Activated CD4-positive, alpha-beta T cell treated with anti-CD3 and anti-CD28 coated beads for 4 hours (primary cell): ENCODE measurements around the gene ENSA.
"Not testable (repeated sequence)": the region's sequence is repeated elsewhere in the genome, so short reads cannot be mapped to it uniquely, and the experiment has no call there.

ENCODE experiments used
- DNase-seq, 2 donors: peaks; one replicate each; pipeline ENCODE4 v3.0.0-alpha.2; 2020

ENSA gene, protein sequence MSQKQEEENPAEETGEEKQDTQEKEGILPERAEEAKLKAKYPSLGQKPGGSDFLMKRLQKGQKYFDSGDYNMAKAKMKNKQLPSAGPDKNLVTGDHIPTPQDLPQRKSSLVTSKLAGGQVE

DNA sequence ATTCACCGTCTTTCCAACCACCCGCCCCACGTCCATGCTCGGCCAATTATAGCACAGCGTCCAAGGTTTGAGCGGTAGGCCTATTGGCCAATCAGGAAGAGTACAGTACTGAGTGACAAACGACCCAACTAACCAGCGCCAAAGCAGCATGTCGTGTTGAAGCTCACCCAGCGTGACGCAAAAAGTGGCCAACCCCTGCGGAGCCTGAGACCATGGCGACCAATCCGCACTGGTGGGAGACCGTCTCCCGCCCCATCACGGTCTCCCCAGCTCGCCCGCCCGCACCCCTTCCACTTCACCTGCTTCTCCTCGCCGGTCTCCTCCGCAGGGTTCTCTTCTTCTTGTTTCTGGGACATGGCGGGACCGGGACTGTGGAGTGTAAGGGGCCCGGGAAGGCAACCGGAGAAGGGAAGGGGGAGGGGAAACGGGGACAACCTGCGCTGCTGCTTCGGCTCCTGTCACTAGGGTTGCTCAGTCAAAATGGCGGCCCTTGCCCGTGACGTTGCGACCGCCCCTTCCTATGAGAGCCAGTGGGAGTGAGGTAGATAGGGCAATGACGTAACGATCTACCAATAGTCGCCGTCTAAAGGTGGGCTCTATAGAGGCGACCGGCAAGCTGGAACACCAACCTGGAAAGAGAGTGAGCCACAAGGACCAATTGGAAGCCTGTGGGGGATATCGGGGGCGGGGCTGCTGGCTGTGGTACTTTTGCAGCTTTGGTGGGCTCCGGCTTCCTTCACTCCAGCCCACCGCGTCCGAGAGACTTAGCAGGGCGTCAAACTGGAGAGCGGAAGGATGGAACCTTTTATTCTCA lies at the start of gene ENSA:
ENSA (minus strand) TSS at position 498 of the 814 bp plus-strand sequence; CDS start at position 356, 142 bp downstream.
- peak; percentile 94 to 95 for DNase-seq

DNA sequence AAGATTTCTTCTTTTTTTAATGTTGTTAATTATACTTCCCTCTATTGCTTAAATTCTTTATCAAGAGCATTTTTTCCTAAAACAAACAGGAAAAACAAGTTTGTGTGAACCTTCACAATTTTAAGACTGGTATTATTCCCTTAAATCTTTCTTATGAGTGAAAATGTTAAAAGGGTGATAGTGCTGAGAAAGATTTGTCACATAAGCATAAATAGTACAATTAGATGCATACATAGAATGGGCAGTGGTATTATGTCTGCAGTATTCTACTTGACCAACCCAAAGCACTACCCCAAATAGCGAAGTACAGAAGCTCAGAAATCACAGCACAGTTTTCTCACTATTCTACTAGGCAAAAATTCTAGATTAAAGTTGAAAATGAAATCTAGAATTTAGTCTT lies 49.6 kb upstream of the ENSA start:
- no peak for DNase-seq

DNA sequence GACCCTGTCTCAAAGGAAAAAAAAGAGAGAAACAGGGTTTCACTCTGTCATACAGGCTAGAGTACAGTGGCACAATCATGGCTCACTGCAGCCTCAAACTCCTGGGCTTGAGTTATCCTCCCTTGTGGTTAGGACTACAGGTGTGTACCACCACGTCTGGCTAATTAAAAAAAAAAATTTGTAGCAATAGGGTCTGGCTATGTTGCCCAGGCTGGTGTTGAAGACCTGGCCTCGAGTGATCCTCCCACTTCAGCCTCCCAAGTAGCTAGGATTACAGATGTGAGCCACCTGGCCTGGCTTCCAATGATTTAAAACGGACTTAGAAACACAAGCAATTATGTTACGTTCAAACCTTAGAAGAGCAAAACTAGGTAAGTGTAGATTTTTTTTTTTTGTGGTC lies 45.5 kb upstream of the ENSA start:
- DNase-seq: no peak

DNA sequence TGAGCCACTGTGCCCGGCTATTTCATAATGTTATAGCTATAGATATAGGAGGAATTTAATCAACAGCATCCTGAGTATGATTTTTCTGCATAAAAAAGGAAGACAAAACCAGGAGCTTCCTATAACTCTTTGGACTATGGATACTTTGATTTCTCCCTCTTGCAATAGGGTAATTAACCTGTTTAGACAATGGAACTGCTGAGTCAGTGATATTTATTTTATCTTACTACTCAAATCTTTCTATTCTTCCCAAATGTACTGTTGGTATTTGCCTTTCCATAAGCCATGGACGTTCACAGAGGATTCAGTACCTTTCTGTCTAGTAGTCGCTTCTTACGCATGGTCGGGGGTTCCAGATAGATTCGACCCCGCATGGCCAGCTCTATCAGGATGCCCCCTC lies 33.9 kb upstream of the ENSA start:
- DNase-seq: no peak

DNA sequence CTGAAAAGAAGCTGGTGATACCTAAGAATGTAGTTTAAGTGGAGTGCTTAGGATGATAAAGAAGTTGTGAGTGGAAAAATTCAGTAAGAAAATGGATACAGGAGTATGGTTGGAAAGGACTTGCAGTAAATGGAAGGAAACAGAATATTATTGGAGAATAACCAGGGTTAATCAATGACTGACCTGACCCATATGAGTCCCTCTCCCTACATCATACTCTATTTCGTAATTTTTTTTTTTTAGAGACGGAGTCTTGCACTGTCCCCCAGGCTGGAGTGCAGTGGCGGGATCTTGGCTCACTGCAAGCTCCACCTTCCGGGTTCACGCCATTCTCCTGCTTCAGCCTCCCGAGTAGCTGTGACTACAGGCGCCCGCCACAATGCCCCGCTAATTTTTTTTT lies 33.4 kb upstream of the ENSA start:
- no peak for DNase-seq

DNA sequence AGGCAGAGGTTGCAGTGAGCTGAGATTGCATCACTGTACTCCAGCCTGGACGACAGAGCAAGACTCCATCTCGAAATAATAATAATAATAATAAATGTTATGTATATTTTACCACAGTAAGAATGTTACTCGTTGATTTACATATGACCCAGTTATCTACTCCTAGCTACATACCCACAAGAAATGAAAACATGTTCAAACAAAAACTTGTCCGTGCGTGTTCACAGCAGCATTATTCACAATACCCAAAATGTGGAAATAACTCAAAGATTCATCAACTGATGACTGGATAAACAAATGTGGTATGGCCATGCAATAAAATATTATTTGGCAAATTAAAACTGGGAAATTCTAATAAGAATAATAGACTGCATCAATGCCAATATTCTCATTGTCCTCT lies 31.7 kb upstream of the ENSA start:
- DNase-seq: no peak

DNA sequence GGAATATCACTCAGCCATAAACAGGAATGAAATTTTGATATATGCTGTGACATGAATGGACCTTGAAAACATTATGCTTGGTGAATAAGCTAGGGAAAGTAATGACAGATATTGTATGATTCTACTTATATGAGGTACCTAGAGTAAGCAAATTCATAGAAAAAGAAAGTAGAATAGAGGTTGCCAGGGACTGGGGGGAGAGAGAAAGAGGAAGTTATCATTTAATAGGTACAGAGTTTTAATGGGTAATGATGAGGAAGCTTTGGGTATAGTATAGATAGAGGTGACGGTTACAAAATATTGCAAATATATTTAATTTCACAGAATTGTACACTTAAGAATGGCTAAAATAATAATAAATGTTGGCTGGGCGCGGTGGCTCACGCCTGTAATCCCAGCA lies 31.2 kb upstream of the ENSA start:
- DNase-seq: no peak

DNA sequence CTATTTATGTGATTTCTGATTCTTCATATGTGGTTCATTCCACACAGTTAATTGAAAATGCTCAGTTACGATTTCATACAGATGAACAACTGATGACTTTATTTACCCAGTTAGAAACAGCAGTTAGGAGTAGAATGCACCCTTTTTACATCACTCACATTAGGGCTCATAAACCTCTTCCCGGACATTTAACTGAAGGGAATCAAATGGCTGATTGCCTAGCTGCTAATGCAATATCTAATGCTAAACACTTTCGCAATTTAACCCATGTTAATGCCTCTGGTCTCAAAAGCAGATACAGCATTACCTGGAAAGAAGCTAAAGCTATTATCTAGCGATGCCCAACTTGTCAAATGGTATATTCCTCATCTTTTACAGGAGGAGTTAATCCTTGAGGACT lies 27.7 kb upstream of the ENSA start:
- DNase-seq: not testable (repeated sequence)

DNA sequence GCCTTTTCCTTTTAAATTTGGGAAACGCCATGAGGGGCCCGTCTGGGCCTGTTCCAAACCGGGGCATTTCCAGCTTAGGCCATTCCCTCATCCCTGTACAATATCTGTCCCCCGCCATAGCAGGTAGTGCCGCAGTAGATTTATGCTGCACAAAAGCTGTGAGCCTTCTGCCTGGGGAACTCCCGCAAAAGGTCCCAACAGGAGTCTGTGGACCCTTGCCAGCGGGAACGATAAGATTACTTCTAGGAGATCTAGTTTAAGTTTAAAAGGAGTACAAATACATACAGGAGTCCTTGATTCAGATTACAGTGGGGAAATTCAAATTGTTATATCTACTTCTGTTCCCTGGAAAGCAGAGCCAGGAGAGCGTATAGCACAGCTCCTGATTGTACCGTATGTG lies 25.2 kb upstream of the ENSA start:
- not testable (repeated sequence) for DNase-seq

DNA sequence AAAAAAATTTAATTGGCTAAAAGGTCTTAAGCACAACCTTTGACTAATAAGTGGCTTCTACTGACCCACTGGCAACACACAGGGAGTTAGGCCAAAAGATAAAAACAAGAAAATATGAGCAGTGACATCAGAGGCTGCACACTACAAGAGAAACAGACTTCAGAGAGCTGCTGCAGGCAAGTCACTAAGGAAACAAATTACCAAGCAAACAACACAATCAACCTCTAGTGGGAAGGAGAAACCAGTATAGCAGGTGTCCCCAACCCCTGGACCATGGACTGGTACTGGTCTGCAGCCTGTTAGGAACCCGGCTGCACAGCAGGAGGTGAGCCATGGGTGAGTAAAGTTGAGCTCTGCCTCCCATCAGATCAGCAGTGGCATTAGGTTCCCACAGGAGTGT lies 20.8 kb upstream of the ENSA start:
- DNase-seq: no peak

DNA sequence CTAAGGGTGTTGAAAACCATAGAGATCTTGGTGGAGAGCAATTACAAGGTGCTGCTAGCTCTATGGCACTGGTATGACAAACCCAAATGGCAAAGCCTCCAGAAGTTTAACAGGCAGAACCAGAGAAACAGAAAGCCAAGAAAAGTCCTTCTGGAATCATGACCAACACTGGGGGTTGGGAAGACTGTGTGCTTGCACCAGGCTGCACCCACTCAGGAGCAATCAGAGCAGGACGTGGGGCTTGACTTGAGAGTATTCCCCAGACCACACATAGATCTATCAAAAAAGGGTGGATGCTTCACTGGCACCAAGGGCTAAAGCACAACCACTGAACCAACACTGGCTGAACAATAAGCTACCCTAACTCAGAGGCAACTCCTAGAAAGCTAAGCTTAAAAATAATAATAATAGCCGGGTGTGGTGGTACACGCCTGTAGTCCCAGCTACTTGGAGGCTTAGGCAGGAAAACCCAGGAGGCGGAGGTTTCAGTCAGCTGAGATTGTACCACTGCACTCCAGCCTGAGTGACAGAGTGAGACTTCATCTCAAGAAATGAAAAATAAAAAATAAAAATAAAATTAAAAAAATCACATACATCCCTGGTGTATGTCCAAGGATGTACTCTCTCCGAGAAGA lies 20.1 kb upstream of the ENSA start:
- DNase-seq: no peak

DNA sequence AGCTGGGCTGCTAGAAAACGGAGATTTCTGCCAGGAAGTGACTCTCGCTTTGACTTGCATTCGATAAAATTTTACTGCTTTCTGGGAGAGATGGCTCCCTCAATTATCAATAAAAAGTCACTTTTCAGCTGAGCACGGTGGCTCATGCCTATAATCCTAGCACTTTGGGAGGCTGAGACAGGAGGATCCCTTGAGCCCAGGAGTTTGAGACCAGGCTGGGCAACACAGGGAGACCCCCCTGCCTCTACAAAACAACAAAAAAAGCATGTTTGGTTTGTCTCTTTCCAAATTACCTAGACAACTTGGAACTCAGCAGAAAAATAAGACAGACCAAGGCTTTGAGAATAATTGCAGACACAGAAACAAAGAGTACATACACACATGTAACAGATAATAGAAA lies 12.9 kb upstream of the ENSA start:
- no peak for DNase-seq

DNA sequence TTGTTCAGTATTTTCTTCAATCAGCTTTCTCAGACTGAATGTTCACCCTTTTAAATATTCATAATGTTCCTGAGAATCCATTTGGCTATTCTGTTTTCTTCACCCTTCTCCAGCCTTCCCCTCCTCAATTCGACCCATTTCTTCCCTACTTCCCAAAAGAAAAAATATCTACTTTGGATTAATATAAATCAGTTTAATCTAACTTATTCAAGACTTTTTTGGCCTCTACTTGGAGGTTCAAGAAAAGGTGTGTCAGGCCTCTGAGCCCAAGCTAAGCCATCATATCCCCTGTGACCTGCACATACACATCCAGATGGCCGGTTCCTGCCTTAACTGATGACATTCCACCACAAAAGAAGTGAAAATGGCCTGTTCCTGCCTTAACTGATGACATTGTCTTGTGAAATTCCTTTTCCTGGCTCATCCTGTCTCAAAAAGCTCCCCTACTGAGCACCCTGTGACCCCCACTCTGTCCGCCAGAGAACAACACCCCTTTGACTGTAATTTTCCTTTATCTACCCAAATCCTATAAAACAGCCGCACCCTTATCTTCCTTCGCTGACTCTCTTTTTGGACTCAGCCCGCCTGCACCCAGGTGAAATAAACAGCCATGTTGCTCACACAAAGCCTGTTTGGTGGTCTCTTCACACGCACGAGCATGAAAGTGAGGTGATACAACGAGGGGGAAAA lies 11.9 kb upstream of the ENSA start:
- not testable (repeated sequence) for DNase-seq

DNA sequence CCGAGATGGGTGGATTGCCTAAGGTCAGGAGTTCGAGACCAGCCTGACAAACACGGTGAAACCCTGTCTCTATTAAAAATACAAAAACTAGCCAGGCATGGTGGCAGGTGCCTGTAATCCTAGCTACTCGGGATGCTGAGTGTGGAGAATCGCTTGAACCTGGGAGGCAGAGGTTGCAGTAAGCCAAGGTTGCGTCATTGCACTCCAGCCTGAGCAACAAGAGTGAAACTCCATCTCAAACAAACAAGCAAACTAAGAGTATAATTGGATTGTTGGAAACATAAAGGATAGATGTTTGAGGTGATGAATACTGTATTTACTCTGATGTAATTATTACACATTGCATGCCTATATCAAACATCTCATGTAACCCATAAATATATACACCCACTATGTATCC lies 9.0 kb upstream of the ENSA start:
- DNase-seq: not testable (repeated sequence)

DNA sequence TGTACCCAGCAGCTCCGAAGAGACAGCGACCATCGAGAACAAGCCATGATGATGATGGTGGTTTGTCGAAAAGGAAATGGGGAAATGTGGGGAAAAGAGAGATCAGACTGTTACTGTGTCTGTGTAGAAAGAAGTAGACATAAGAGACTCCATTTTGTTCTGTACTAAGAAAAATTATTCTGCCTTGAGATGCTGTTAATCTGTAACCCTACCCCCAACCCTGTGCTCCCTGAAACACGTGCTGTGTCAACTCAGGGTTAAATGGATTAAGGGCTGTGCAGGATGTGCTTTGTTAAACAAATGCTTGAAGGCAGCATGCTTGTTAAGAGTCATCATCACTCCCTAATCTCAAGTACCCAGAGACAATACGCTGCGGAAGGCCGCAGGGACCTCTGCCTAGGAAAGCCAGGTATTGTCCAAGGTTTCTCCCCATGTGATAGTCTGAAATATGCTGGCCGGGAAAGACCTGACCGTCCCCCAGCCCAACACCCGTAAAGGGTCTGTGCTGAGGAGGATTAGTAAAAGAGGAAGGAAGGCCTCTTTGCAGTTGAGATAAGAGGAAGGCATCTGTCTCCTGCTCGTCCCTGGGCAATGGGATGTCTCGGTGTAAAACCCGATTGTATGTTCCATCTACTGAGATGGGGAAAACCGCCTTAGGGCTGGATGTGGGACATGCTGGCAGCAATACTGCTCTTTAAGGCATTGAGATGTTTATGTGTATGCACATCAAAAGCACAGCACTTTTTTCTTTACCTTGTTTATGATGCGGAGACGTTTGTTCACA lies 5.6 kb upstream of the ENSA start:
- not testable (repeated sequence) for DNase-seq

DNA sequence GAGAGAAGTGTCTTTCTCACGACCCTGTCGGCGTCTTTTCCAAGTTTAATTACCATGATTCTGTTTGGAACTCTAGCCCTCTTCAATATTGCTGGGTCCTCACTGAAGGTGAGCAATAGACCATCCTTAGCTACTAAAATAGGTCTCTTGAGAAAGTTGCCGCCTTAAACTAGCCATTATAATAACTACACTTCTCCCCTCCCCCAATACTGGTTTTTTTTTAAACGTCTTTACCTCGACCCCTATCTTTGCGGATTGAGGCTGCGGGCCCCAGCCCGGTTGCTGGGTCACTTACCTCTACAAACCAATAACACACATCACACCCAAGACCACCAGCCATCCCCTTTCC lies 672 bp downstream of the ENSA start:
- no peak for DNase-seq

DNA sequence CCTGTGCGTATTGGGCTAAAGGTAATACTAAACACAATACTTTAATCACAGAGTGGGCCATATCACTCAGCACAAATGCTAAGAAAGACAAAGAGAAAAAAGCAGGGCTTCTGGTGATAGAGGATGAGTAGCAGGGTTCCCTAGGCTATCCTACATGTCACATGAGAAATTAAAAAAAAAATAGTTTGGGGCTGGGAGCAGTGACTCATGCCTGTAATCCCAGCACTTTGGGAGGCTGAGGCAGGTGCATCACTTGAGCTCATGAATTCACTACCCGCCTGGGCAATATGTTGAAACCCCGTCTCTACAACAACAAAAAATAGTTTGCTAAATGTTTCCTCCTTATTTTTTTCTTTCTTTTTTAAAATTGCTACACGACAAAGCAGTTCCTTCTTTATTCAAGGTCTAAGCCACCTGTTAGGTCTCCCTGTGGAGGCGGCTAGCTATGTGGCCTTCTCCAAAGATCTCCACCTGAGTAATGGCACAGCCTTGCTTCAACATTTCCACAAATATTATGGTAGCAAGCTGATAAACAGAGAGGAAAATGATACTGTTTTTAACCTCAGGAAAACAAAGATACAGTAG lies 1.5 kb downstream of the ENSA start:
- no peak for DNase-seq

DNA sequence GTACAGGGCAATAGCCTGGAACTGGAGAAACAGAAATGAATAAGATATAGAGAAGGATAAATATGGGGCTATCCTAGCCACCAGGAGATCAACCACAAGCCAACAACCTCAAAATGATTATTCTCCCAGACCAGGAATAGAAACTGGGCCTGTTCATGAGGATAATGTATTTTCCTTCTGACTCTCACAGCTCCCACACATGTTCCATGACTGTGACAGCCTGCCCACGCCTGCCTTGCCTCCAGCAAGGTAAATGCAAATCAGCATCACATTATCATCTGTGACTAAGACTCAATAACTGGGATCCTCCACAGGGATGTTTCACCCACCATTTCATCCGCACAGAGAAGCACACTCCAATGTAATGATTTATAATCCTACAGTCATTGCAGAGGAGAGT lies 3.3 kb downstream of the ENSA start:
- no peak for DNase-seq

DNA sequence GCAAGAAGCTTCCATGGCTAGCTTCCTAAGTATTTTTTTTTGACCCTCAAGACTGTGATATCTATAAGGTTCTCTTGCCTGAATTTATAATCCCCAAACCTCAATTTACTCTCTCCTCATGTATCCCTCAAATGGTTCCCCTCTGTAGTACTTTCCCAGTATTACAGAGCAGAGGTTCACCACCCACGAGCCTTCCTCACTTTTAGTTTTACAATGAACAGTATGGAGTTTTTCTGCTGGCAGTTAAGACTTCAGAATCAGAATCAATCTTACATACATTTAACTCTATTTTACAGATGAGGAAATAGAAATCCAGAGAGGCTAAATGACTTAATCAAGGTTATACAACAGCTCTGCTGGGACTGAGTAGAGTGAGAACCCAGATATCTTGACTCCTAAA lies 4.9 kb downstream of the ENSA start:
- DNase-seq: not testable (repeated sequence)

DNA sequence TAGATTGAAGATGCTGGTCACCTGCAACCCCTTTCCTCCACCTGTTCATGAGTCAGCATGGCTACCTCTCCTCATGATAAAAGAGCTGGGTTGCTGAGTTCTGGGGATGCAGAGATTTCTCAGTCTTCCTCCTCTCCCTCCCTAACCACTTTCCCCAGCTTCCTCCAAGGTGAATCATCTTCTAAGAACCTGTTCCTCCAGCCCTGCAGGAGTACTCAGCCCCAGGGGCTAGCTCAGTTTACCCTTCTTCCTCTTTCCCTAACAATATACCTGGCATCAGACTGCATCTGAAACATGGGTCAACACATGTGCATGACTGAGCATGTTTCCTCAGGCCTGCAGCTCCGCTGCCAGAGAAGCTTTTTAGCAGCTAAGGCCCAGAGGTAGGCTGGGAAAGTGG lies 5.3 kb downstream of the ENSA start:
- not testable (repeated sequence) for DNase-seq

DNA sequence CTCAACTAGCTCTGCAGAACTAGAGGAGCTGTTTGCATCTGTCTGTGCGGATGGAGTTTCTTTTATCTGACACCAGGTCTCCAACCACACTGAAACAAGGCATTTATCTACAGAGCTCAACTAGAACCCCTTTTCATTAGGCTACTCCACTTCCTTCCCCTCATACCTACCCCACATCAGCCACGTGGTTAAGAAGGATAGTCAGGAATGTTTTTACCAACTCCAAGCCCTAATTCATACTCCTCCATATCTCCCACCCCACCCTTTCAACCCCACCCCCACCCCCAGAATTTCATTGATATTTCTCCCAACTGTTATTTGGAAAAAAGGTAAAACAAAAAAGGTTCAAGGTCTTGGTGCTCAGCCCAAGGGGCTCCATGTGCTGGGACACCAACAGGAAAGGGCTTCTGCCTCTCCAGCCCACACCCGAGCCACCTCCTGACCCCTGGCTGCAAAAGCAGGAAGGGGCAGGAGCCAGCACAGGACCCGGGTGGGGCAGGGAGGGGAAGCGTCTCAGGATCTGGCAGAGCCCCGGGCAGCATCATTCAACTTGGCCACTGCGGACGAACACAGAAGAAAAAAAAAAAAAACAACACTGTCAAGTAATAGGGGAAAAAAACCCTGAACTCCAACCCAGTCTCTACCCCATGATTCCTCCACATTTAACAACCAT lies 7.0 kb downstream of the ENSA start:
- DNase-seq: no peak
